Mammary epithelial cell (primary cell): ENCODE measurements around the gene FMNL2.

ENCODE experiments used
- EZH2 ChIP-seq: IDR thresholded peaks from 2 replicates; pipeline ENCODE4 v1.6.1; 2012; ENCODE audit warnings: low read length, inconsistent platforms, borderline replicate concordance
- TF ChIP-seq, protein P1 (sequence below), 2 donors: IDR thresholded peaks in 1 of 2; conservative IDR thresholded peaks in 1 of 2; 2 replicates each; pipeline ENCODE4 v1.5.1; 2011 to 2012; ENCODE audit warnings: inconsistent platforms in 2 of 2, low read length in 2 of 2, mild to moderate bottlenecking in 2 of 2, control low read depth in 1 of 2, low read depth in 1 of 2; ENCODE audit not compliant: insufficient read depth in 1 of 2; ENCODE audit errors: extremely low read depth in 1 of 2

DNA sequence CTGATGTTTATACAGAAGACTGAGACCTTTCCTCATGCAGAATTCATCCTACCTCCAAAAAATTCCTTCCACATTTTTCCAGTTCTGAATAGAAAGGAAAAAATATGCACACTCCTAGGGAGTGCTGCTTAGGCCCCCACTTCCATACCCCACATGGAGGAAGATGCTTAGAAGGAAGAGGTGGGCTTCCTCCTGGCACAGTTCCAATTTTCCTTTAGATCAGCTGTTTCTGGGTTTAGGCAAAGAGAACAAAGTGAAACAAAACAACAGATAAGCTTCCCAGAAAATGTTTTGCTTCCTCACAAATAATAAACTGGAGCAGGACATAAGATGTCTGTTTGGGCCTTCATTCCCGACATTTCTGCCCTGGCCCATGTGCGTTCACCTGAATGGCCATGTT is 209.7 kb downstream of the FMNL2 start:
- TF ChIP-seq, protein P1, sequence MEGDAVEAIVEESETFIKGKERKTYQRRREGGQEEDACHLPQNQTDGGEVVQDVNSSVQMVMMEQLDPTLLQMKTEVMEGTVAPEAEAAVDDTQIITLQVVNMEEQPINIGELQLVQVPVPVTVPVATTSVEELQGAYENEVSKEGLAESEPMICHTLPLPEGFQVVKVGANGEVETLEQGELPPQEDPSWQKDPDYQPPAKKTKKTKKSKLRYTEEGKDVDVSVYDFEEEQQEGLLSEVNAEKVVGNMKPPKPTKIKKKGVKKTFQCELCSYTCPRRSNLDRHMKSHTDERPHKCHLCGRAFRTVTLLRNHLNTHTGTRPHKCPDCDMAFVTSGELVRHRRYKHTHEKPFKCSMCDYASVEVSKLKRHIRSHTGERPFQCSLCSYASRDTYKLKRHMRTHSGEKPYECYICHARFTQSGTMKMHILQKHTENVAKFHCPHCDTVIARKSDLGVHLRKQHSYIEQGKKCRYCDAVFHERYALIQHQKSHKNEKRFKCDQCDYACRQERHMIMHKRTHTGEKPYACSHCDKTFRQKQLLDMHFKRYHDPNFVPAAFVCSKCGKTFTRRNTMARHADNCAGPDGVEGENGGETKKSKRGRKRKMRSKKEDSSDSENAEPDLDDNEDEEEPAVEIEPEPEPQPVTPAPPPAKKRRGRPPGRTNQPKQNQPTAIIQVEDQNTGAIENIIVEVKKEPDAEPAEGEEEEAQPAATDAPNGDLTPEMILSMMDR (conservative IDR thresholded peaks at IDR 0.05 in 1 of 2, IDR thresholded peaks at IDR 0.05 in 1 of 2; ENCODE audit: extremely low read depth in 1 of 2, insufficient read depth in 1 of 2, low read depth in 1 of 2, low read length in 2 of 2): no peak
- no peak for TF ChIP-seq EZH2
